CD8-positive, alpha-beta memory T cell (primary cell): ENCODE results near the gene INF2. TPM values are rescaled to one million over a fixed set of nuclear protein-coding genes. Genes with fewer than 3 reads are reported as not detected.
"Not testable (repeated sequence)": the region's sequence is repeated elsewhere in the genome, so short reads cannot be mapped to it uniquely, and the experiment has no call there.

ENCODE experiments used
- CTCF ChIA-PET: fragments of 350-600 bp; sonication (Branson Sonifier 250); formaldehyde crosslinking; loops from one replicate; lab custom pipeline; 2021; ENCODE audit warnings: antibody characterized with exemption; lab: Charles Lee
- POLR2A ChIA-PET: fragments of 350-600 bp; sonication (Branson Sonifier 250); formaldehyde crosslinking; loops from one replicate; lab custom pipeline; 2021; ENCODE audit warnings: antibody characterized with exemption; lab: Charles Lee
- DNase-seq, 5 donors: peaks; one replicate each; pipeline versions ENCODE4 v3.0.0 to v3.0.0-alpha.2; 2020 to 2022; ENCODE audit warnings: mixed read lengths in 1 of 5
- H3K27ac ChIP-seq: one replicate; pipeline ENCODE4 v1.7.0; 2013; ENCODE audit warnings: low read depth, mild to moderate bottlenecking, low read length, moderate library complexity
- H3K27me3 ChIP-seq: 2 replicates; pipeline ENCODE4 v1.7.0; 2013; ENCODE audit warnings: low read length, mild to moderate bottlenecking; ENCODE audit not compliant: insufficient read depth, poor library complexity, severe bottlenecking
- H3K36me3 ChIP-seq: 2 replicates; pipeline ENCODE4 v1.7.0; 2013; ENCODE audit warnings: mild to moderate bottlenecking, low read length, moderate library complexity; ENCODE audit not compliant: insufficient read depth
- H3K4me1 ChIP-seq: 2 replicates; pipeline ENCODE4 v1.7.0; 2013; ENCODE audit warnings: mild to moderate bottlenecking, low read length, moderate library complexity; ENCODE audit not compliant: insufficient read depth
- H3K4me3 ChIP-seq: 2 replicates; pipeline ENCODE4 v1.7.0; 2013; ENCODE audit warnings: mild to moderate bottlenecking, low read length
- H3K9me3 ChIP-seq: 2 replicates; pipeline ENCODE4 v1.7.0; 2013; ENCODE audit warnings: mild to moderate bottlenecking, low read length
- H3K27ac Mint-ChIP-seq, 8 donors: one replicate each; pipeline ENCODE4 v1.8.0; 2020 to 2021; ENCODE audit warnings: mixed read lengths in 8 of 8, mild to moderate bottlenecking in 6 of 8, inconsistent platforms in 3 of 8, moderate library complexity in 3 of 8
- H3K27me3 Mint-ChIP-seq, 2 donors: one replicate each; pipeline ENCODE4 v1.8.0; 2020 to 2021; ENCODE audit warnings: mixed read lengths in 2 of 2, mild to moderate bottlenecking in 1 of 2, moderate library complexity in 1 of 2
- H3K36me3 Mint-ChIP-seq, 3 donors: one replicate each; pipeline ENCODE4 v1.8.0; 2020 to 2021; ENCODE audit warnings: mixed read lengths in 3 of 3, inconsistent platforms in 1 of 3, mild to moderate bottlenecking in 1 of 3
- H3K4me1 Mint-ChIP-seq, 3 donors: one replicate each; pipeline ENCODE4 v1.8.0; 2020 to 2021; ENCODE audit warnings: mixed read lengths in 3 of 3, inconsistent platforms in 1 of 3, mild to moderate bottlenecking in 1 of 3
- H3K4me3 Mint-ChIP-seq, 7 donors: one replicate each; pipeline ENCODE4 v1.8.0; 2020 to 2021; ENCODE audit warnings: mixed read lengths in 7 of 7, mild to moderate bottlenecking in 6 of 7, moderate library complexity in 4 of 7, inconsistent platforms in 2 of 7
- H3K9me3 Mint-ChIP-seq, 5 donors: one replicate each; pipeline ENCODE4 v1.8.0; 2020 to 2022; ENCODE audit warnings: mixed read lengths in 5 of 5, mild to moderate bottlenecking in 3 of 5, moderate library complexity in 2 of 5, inconsistent platforms in 1 of 5
- polyA plus RNA-seq: library from polyadenylated mRNA; unstranded; fragments of 300-500 nt; fragmentation: Illumina TruSeq; gene quantifications from one replicate; pipeline ENCODE4 v1.2.3, GENCODE V29; 2021
- total RNA-seq, 2 experiments: library from RNA; stranded (reverse); gene quantifications; one replicate each; pipeline ENCODE4 v1.2.3, GENCODE V29; 2021

The INF2 gene
- total and polyA plus RNA-seq, 3 experiments from 2014 or later: 4.6 to 56.3 (median 55.9) TPM

DNA sequence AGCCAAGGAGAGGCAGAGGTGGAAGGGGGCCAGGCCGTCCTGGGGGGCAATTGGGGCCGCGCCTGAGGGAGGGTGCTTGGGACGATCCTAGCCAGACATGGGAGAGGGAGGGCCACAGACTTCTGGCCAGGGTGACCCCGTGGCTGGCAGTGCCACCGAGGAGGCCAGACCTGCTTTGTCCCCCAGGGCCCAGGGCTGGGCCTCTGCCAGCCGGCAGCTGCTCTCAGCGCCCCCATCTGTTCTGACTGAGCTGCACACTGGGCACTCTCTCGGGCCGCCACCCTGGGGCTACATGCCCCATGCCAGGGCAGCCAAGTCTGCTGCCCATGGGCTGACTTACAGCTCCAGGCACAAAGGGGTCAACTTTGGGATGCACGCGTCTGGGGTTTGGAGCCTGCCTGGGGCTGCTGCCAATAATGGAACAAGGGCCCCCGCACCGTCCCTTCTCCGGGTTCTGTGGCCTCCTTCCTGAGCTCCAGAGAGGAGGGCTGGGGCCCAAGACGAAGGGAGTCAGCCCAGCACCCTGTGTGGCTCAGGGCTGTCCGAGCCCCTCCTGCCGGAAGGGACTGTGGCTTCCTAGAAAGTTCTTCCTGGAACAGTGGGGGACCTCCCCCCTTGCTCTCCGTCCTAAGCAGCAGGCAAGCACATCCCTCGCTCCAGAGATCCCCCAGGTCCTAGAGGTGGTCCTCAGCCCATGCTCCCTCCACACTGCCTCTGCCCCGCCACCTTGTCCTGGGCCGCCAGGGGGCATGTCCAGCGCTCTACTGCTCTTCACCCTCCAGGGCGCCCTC lies 35.8 kb downstream of the INF2 start:
- POLR2A ChIA-PET: no interaction called here

DNA sequence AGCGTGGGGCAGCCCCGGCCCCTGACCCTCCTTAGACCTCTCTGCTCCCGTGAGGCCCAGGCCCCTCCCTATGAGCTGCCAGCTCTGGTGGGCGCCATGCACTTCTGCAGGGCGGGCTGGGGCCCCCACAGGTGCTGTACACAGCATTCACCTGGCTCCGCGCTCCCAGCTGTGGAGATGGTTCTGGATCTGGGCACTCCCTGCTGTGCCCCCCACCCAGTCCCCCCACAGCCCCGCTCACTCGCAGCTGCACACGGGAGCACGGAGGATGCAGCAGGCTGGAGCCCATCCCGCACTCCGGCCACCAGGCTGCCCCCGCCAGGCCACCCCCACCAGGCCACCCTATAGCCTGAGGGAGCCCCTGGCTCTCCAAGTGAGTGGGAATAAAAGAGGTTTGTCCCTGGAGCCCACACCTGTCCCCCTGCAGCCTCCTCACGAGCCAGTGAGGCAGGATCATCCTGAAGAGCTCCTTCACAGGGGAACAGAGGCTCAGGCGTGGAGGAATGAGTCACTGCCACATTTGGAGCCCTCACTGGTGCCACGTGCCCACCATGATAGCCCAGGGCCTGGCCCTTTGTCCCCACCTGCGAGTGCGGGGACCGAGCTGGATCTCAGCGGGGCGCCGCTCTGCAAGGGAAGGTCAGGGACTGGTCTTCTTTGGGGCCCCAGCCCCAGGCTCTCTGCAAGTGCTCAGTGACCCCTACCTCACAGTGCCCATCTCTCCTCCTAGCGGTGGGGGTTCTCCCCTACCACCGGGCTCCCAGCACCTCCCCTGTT lies 36.5 kb downstream of the INF2 start:
- Mint-ChIP-seq H3K9me3 (no peaks in the 10 kb centered on the region), H3K27ac (no peak overlapping the region), H3K27me3 (no peaks in the 10 kb centered on the region), H3K36me3 (no peaks in the 10 kb centered on the region), H3K4me1 (peaks cover 0 to 3% (median 0%) of the 10 kb centered on the region in 3 donors), H3K4me3 (peak overlapping the region in 3 of 7 donors; percentile 5 to 61 (median 32))
- Histone ChIP-seq H3K4me1 (peaks cover 6% of the 10 kb centered on the region), H3K27me3 (no peaks in the 10 kb centered on the region), H3K36me3 (no peaks in the 10 kb centered on the region), H3K9me3 (no peaks in the 10 kb centered on the region), H3K27ac (no peak overlapping the region), H3K4me3 (no peak overlapping the region)
- ChIA-PET POLR2A (no interaction called here), CTCF (no interaction called here)
- DNase-seq: no peak

More for the DNA sequence above, 35.8 kb downstream of the INF2 start:
- no peaks in the 10 kb centered on the region for H3K27me3 ChIP-seq
- H3K27ac ChIP-seq: peak overlapping the region; percentile 24
- CTCF ChIA-PET: interaction anchor here (0.9 kb wide), 1 partner anchor 101 kb away, joined by 3 read pairs; no protein-coding TSS in a partner anchor
- no peaks in the 10 kb centered on the region for H3K9me3 ChIP-seq
- Mint-ChIP-seq H3K27me3 (no peaks in the 10 kb centered on the region), H3K27ac (peak overlapping the region in 1 of 8 donors; percentile 92), H3K36me3 (no peaks in the 10 kb centered on the region), H3K4me1 (peaks cover 0 to 3% (median 0%) of the 10 kb centered on the region in 3 donors), H3K9me3 (no peaks in the 10 kb centered on the region), H3K4me3 (peak overlapping the region; percentile 33 to 72 (median 61))
- DNase-seq: no peak
- peaks cover 6% of the 10 kb centered on the region for H3K4me1 ChIP-seq
- H3K4me3 ChIP-seq: no peak overlapping the region
- H3K36me3 ChIP-seq: no peaks in the 10 kb centered on the region

DNA sequence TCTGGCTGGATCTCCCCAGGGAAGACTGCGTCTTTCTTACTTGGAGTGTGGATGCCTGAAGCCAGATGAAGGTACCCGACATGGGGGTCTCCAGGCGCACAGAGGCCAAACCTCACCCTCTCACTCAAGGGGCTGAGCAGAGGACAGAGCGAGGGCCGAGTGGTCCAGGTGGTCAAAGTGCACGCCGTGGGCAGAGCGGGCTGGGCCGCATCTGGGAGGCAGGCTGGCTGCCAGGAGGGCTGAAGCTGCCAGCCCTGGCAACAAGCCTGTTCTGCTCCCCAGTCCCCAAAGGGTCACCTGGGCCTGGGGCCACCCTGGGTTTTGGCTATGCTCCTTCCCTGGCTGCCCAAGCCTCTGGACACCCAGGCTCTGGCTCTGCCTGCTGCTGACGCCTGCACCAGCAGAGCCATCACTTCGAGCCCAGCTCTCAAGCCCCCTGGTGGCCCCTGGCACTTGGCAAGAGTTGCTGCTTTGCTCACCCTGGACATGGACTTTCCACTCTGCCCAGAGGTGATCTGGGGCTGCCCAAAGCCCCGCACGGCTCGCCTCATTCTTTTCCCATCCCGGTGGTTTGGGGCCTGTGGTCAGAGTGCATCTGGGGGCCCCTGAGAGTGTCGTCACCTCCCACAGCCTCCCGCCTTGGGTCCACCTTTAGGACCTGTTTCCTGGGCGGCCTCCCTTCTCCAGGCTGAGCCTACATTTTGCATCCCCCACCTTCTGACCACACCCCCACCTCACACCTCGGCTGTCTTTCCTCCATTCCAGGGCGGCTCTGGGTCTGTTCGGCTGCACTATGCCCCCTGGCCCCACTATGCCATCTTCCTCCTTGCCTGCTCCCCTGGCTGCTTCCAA lies 37.4 kb downstream of the INF2 start:
- Histone ChIP-seq H3K27me3 (no peaks in the 10 kb centered on the region), H3K4me1 (peaks cover 6% of the 10 kb centered on the region), H3K4me3 (no peak overlapping the region), H3K27ac (no peak overlapping the region), H3K9me3 (no peaks in the 10 kb centered on the region), H3K36me3 (no peaks in the 10 kb centered on the region)
- Mint-ChIP-seq H3K36me3 (no peaks in the 10 kb centered on the region), H3K9me3 (no peaks in the 10 kb centered on the region), H3K27ac (peak overlapping the region in 1 of 8 donors; percentile 97), H3K4me1 (peaks cover 0 to 3% (median 0%) of the 10 kb centered on the region in 3 donors), H3K4me3 (no peak overlapping the region), H3K27me3 (no peaks in the 10 kb centered on the region)
- ChIA-PET CTCF (no interaction called here), POLR2A (no interaction called here)
- no peak for DNase-seq

DNA sequence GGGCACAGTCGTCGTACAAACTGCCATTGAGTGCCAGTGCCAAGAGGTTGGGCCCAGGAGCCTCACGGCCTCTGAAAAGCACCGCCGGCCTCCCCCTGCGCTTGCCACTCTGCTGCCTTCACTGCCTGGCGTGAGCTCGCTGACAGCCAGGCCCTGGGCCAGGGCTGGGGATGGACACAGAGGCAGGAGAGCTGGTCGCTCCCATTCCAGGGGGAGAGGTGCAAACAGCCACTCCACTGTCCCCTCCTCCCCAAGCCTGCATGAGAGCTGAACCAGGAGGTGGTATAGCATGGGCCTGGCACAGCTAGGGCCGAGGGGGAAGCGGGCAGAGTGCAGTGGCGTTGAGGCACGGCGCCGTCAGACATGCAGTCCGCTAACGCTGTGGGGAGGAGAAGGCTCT lies 39.2 kb downstream of the INF2 start:
- peak overlapping the region in 1 of 7 donors; percentile 45 for H3K4me3 Mint-ChIP-seq
- peaks cover 0 to 3% (median 0%) of the 10 kb centered on the region in 3 donors for H3K4me1 Mint-ChIP-seq
- H3K27ac Mint-ChIP-seq: no peak overlapping the region
- peaks cover 6% of the 10 kb centered on the region for H3K4me1 ChIP-seq
- no peaks in the 10 kb centered on the region for H3K27me3 Mint-ChIP-seq
- POLR2A ChIA-PET: no interaction called here
- H3K36me3 ChIP-seq: no peaks in the 10 kb centered on the region
- H3K27me3 ChIP-seq: no peaks in the 10 kb centered on the region
- CTCF ChIA-PET: no interaction called here
- peak overlapping the region; percentile 38 for H3K27ac ChIP-seq
- H3K9me3 ChIP-seq: no peaks in the 10 kb centered on the region
- no peaks in the 10 kb centered on the region for H3K36me3 Mint-ChIP-seq
- no peaks in the 10 kb centered on the region for H3K9me3 Mint-ChIP-seq
- H3K4me3 ChIP-seq: no peak overlapping the region
- no peak for DNase-seq

DNA sequence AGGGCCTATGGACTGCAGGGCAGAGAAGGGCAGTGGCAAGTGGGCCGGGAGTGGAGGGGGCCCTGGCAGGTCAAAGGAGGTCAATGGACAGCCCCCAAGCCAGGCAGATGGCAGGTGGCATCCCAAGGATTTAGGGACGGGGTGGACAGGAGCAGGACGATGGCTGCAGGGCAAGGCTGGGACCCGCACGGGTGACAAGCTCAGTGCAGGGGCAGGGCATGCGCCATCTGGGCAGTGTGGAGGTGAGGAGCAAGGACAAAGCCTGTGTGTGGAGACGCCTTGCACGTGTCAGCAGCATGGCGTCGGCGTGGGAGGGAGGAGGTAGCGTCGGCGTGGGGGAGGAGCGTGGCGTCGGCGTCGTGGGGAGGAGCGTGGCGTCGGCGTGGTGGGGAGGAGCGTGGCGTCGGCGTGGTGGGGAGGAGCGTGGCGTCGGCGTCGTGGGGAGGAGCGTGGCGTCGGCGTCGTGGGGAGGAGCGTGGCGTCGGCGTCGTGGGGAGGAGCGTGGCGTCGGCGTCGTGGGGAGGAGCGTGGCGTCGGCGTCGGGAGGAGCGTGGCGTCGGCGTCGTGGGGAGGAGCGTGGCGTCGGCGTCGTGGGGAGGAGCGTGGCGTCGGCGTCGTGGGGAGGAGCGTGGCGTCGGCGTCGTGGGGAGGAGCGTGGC lies 39.9 kb downstream of the INF2 start:
- H3K4me1 ChIP-seq, DNase-seq, H3K9me3 ChIP-seq, H3K27me3 ChIP-seq, H3K4me1 Mint-ChIP-seq, H3K4me3 ChIP-seq, H3K27ac Mint-ChIP-seq, CTCF ChIA-PET, H3K9me3 Mint-ChIP-seq, H3K36me3 ChIP-seq, H3K36me3 Mint-ChIP-seq, H3K27me3 Mint-ChIP-seq, POLR2A ChIA-PET: not testable (repeated sequence)
- peak overlapping the region in 1 of 7 donors; percentile 45 for H3K4me3 Mint-ChIP-seq
- H3K27ac ChIP-seq: peak overlapping the region; percentile 38

DNA sequence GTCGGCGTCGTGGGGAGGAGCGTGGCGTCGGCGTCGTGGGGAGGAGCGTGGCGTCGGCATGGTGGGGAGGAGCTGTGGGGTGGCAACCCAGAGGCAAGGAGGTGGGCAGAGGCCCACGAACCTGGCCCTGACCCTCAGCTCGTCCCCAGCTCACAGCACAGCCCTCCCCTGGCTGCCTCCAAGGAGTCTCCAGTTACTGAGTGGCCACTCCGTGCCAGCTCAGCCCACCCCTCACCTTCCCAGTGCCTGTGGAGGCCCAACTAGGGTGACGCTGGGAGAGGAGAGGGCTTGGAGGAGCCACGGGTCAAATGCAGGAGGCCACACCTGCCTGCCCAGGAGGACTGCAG lies 40.4 kb downstream of the INF2 start:
- ChIA-PET CTCF (no interaction called here), POLR2A (no interaction called here)
- no peak overlapping the region for H3K27ac Mint-ChIP-seq
- H3K36me3 Mint-ChIP-seq: no peaks in the 10 kb centered on the region
- H3K4me1 ChIP-seq: peaks cover 3% of the 10 kb centered on the region
- no peaks in the 10 kb centered on the region for H3K9me3 Mint-ChIP-seq
- DNase-seq: no peak
- no peaks in the 10 kb centered on the region for H3K9me3 ChIP-seq
- H3K4me3 ChIP-seq: no peak overlapping the region
- no peaks in the 10 kb centered on the region for H3K27me3 Mint-ChIP-seq
- no peaks in the 10 kb centered on the region for H3K27me3 ChIP-seq
- H3K27ac ChIP-seq: peak overlapping the region; percentile 31
- no peaks in the 10 kb centered on the region for H3K4me1 Mint-ChIP-seq
- H3K4me3 Mint-ChIP-seq: no peak overlapping the region
- no peaks in the 10 kb centered on the region for H3K36me3 ChIP-seq

DNA sequence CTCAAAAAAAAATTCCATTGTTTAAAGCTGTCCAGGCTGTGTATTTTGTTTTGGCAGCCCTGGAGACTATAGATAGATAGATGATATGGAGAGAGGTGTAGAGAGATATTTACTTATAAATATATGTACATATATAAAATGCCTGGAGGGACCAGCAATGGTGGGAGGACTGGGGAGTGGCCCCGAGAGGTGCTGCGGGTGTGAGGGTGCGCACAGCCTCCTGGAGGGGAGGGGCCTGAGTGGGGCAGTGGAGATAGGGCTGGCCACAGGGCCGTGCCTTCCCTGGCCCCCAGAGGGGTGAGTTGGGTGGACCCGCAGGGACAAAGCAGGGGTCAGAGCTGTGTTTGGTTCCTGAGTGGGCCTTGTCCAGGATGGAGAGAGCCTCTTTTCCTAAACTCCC lies 41.1 kb downstream of the INF2 start:
- no peak overlapping the region for H3K27ac Mint-ChIP-seq
- no peaks in the 10 kb centered on the region for H3K36me3 ChIP-seq
- H3K27me3 Mint-ChIP-seq: no peaks in the 10 kb centered on the region
- DNase-seq: no peak
- H3K27ac ChIP-seq: peak overlapping the region; percentile 31
- ChIA-PET POLR2A (no interaction called here), CTCF (no interaction called here)
- no peaks in the 10 kb centered on the region for H3K9me3 ChIP-seq
- H3K4me1 Mint-ChIP-seq: no peaks in the 10 kb centered on the region
- no peaks in the 10 kb centered on the region for H3K4me1 ChIP-seq
- no peaks in the 10 kb centered on the region for H3K36me3 Mint-ChIP-seq
- H3K4me3 Mint-ChIP-seq: no peak overlapping the region
- no peak overlapping the region for H3K4me3 ChIP-seq
- no peaks in the 10 kb centered on the region for H3K27me3 ChIP-seq
- H3K9me3 Mint-ChIP-seq: no peaks in the 10 kb centered on the region
